Keratinocyte (primary cell): ENCODE results near the gene FIZ1. TPM values are rescaled to one million over a fixed set of nuclear protein-coding genes. Genes with fewer than 3 reads are reported as not detected.

Experiments used
- DNase-seq: peaks from one replicate; pipeline ENCODE4 v3.0.0-alpha.2; 2011; ENCODE audit warnings: low read depth, missing footprints, low spot score
- FAIRE-seq: peaks from 2 replicates; lab custom pipeline; 2011; peaks lifted over from hg19 to GRCh38; lab: Jason Lieb, UNC
- H2AFZ ChIP-seq: 2 replicates; pipeline ENCODE4 v1.6.0; 2012; ENCODE audit warnings: low read length, control low read depth, inconsistent platforms; ENCODE audit not compliant: control insufficient read depth
- H3K27ac ChIP-seq: 2 replicates; pipeline ENCODE4 v1.5.1; 2011; ENCODE audit warnings: low read length; ENCODE audit not compliant: control insufficient read depth, insufficient read depth
- H3K27me3 ChIP-seq: 3 replicates; pipeline ENCODE4 v1.6.0; 2011; ENCODE audit warnings: low read length; ENCODE audit not compliant: control insufficient read depth, insufficient read depth; ENCODE audit errors: extremely low read depth
- H3K36me3 ChIP-seq, 2 experiments: 2 replicates in 1 of 2; 3 replicates in 1 of 2; pipeline ENCODE4 v1.5.1; 2011; ENCODE audit warnings: low read length in 2 of 2, mild to moderate bottlenecking in 1 of 2; ENCODE audit not compliant: control insufficient read depth in 2 of 2, insufficient read depth in 2 of 2; ENCODE audit errors: extremely low read depth in 1 of 2
- H3K4me1 ChIP-seq: 3 replicates; pipeline ENCODE4 v1.5.1; 2011; ENCODE audit warnings: low read length; ENCODE audit not compliant: control insufficient read depth, insufficient read depth; ENCODE audit errors: extremely low read depth
- H3K4me2 ChIP-seq: 3 replicates; pipeline ENCODE4 v1.6.0; 2011; ENCODE audit warnings: low read depth, low read length; ENCODE audit not compliant: control insufficient read depth, insufficient read depth; ENCODE audit errors: extremely low read depth
- H3K4me3 ChIP-seq, 3 experiments: fragments of 200-600 bp in 1 of 3; sonication (generic) in 1 of 3; 2 replicates in 2 of 3; 3 replicates in 1 of 3; pipeline ENCODE4 v1.5.1; 2011 to 2016; ENCODE audit warnings: low read length in 3 of 3, mild to moderate bottlenecking in 3 of 3, control low read depth in 2 of 3, inconsistent platforms in 1 of 3, low read depth in 1 of 3, mixed read lengths in 1 of 3, mixed run types in 1 of 3, moderate library complexity in 1 of 3; ENCODE audit not compliant: control insufficient read depth in 2 of 3, insufficient read depth in 2 of 3; ENCODE audit errors: extremely low read depth in 1 of 3
- H3K79me2 ChIP-seq: 2 replicates; pipeline ENCODE4 v1.6.0; 2012; ENCODE audit warnings: low read length; ENCODE audit not compliant: control insufficient read depth, insufficient read depth
- H3K9ac ChIP-seq: 3 replicates; pipeline ENCODE4 v1.6.0; 2011; ENCODE audit warnings: low read length; ENCODE audit not compliant: control insufficient read depth, insufficient read depth; ENCODE audit errors: extremely low read depth
- H3K9me1 ChIP-seq: 3 replicates; pipeline ENCODE4 v1.6.0; 2011; ENCODE audit warnings: low read length; ENCODE audit not compliant: control insufficient read depth, insufficient read depth; ENCODE audit errors: extremely low read depth
- H3K9me3 ChIP-seq: 2 replicates; pipeline ENCODE4 v1.5.1; 2012; ENCODE audit warnings: low read depth, low read length; ENCODE audit not compliant: control insufficient read depth
- H4K20me1 ChIP-seq: 3 replicates; pipeline ENCODE4 v1.6.0; 2011; ENCODE audit warnings: low read length; ENCODE audit not compliant: control insufficient read depth, insufficient read depth; ENCODE audit errors: extremely low read depth
- CTCF ChIP-seq, 3 experiments: IDR thresholded peaks in 1 of 3; conservative IDR thresholded peaks in 1 of 3; optimal IDR thresholded peaks in 1 of 3; 2 replicates in 2 of 3; 3 replicates in 1 of 3; pipeline versions ENCODE3 to v1.5.1; 2011; ENCODE audit warnings: low read length in 3 of 3, mild to moderate bottlenecking in 3 of 3, moderate library complexity in 2 of 3, control low read depth in 1 of 3, inconsistent platforms in 1 of 3; ENCODE audit not compliant: insufficient read depth in 2 of 3; ENCODE audit errors: extremely low read depth in 1 of 3
- EZH2 ChIP-seq: IDR thresholded peaks from one replicate; pipeline ENCODE4 v1.6.1; 2012; ENCODE audit warnings: inconsistent platforms, mild to moderate bottlenecking, low read length, moderate library complexity
- dilution Hi-C: fragments of 300-500 bp; cut with MboI; formaldehyde crosslinking; loops from one replicate; pipeline ENCODE4 v1.7.0; 2020; ENCODE audit warnings: low sequenced_read_pairs; ENCODE audit not compliant: extremely low pct_ligation_motif_present
- polyA plus RNA-seq, 5 experiments: library from polyadenylated mRNA; depleted of rRNA in 3 of 5; stranded (reverse) in 3 of 5; stranded (forward) in 1 of 5; unstranded in 1 of 5; fragments of >200 nt; gene quantifications; 1 replicate in 1 of 5; 2 replicates in 3 of 5; 3 replicates in 1 of 5; pipeline versions ENCODE4 v1.2.1 to v1.2.3, GENCODE V29; 2011 to 2012; ENCODE audit warnings: missing spikeins in 2 of 5, low read depth in 1 of 5, low replicate concordance in 1 of 5

Gene FIZ1
- polyA plus RNA-seq, 1 donor (not counting 4 experiments of a cell fraction or from before 2014, with no cell fraction given), result 2.7 TPM

DNA sequence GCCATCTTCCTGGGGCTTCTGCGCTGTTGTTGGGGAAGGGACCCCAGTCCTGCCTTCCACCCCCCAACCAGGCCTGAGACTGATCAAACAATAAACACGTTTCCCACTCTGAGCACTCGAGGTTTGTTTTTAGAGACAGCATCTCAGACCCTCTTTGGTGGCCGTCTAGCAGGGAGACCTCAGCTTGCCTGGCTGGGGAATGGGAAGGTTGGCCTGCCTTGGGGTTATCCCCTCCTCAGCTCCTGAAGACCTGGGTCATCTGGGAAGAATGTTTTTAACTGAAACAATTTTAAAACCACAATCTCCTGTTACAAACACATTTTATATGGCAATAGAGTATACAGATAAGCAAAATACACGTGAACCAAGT is 46.2 kb upstream of the FIZ1 start:
- Histone ChIP-seq H3K9me1 (no peaks in the 10 kb centered on the region), H3K9me3 (no peaks in the 10 kb centered on the region), H3K9ac (no peak overlapping the region), H3K4me1 (peaks cover 34% of the 10 kb centered on the region), H4K20me1 (no peaks in the 10 kb centered on the region), H2AFZ (no peak overlapping the region), H3K27ac (no peak overlapping the region), H3K4me3 (no peak overlapping the region), H3K27me3 (no peaks in the 10 kb centered on the region), H3K4me2 (no peak overlapping the region), H3K79me2 (peaks cover 34% of the 10 kb centered on the region), H3K36me3 (peaks cover 8 to 14% of the 10 kb centered on the region in 2 experiments)
- no peak for TF ChIP-seq EZH2
- TF ChIP-seq CTCF (optimal IDR thresholded peaks at IDR 0.05 in 1 of 3, IDR thresholded peaks at IDR 0.05 in 1 of 3, conservative IDR thresholded peaks at IDR 0.05 in 1 of 3; ENCODE audit: extremely low read depth in 1 of 3, insufficient read depth in 2 of 3, low read length in 3 of 3), result no peak
- FAIRE-seq, result no peak
- dilution Hi-C loops, result no loop called here
- DNase-seq, result no peak

- peak overlapping the region; percentile 90 for H3K4me2 ChIP-seq
Observed at GRCh38 chr19:55644842-55645511, 45.7 kb upstream of the FIZ1 start.

More at GRCh38 chr19:55644842-55645511, 45.7 kb upstream of the FIZ1 start:
- Histone ChIP-seq H3K27me3 (no peaks in the 10 kb centered on the region), H3K9ac (peak overlapping the region; percentile 88), H3K9me1 (no peaks in the 10 kb centered on the region), H3K36me3 (peaks cover 8 to 14% of the 10 kb centered on the region in 2 experiments), H3K4me3 (peak overlapping the region in 2 of 3 experiments; percentile 74 to 92), H3K9me3 (no peaks in the 10 kb centered on the region), H3K4me1 (peaks cover 39% of the 10 kb centered on the region), H3K79me2 (peaks cover 34% of the 10 kb centered on the region), H3K27ac (no peak overlapping the region), H4K20me1 (no peaks in the 10 kb centered on the region), H2AFZ (no peak overlapping the region)
- dilution Hi-C loops, result no loop called here
- FAIRE-seq, result no peak
- no peak for DNase-seq
- TF ChIP-seq CTCF (optimal IDR thresholded peaks at IDR 0.05 in 1 of 3, IDR thresholded peaks at IDR 0.05 in 1 of 3, conservative IDR thresholded peaks at IDR 0.05 in 1 of 3; ENCODE audit: extremely low read depth in 1 of 3, insufficient read depth in 2 of 3, low read length in 3 of 3), result no peak
- no peak for TF ChIP-seq EZH2
